ENCODE data around the gene CYP4F11. TPM values are rescaled to one million over a fixed set of nuclear protein-coding genes. Genes with fewer than 3 reads are reported as not detected.

The CYP4F11 gene
- total RNA-seq, 6 donors from 2014 or later: 0.26 to 3.1 (median 2.1) TPM; not detected in 1

DNA sequence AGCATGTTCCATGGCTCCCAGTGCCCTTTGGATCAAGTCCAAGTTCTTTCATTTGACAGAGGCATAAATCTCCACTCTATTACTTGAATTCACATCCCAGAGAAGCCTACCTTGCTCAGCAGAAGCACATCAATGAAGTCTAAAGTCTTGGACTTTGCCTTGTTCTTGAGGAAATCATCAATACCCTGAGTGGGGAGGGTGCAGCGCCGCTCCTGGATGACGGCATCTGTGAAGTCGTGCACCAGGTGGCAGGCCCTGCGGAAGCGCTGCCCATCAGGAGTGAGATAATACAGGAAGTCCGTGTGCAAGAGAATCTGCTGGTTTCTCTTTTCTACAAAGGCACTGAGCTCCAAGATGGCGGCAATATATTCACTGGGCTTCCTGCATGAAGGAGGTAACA lies 10.6 kb downstream of the CYP4F11 start:
- no peaks in the 10 kb centered on the region for H3K9me3 ChIP-seq
- 78 to 86% methylated on average over 8 of the region's 8 CpGs for WGBS, 2 donors
- H3K27me3 ChIP-seq: no peaks in the 10 kb centered on the region
- no peaks in the 10 kb centered on the region for H3K36me3 ChIP-seq
- ATAC-seq (ENCODE audit: low FRiP score in 2 of 2) (no peak), DNase-seq (no peak)
- TF ChIP-seq EP300 (IDR thresholded peaks at IDR 0.05) (no peak), POLR2AphosphoS5 (IDR thresholded peaks at IDR 0.05) (no peak), POLR2A (IDR thresholded peaks at IDR 0.05) (no peak)
- TF ChIP-seq, protein P1, sequence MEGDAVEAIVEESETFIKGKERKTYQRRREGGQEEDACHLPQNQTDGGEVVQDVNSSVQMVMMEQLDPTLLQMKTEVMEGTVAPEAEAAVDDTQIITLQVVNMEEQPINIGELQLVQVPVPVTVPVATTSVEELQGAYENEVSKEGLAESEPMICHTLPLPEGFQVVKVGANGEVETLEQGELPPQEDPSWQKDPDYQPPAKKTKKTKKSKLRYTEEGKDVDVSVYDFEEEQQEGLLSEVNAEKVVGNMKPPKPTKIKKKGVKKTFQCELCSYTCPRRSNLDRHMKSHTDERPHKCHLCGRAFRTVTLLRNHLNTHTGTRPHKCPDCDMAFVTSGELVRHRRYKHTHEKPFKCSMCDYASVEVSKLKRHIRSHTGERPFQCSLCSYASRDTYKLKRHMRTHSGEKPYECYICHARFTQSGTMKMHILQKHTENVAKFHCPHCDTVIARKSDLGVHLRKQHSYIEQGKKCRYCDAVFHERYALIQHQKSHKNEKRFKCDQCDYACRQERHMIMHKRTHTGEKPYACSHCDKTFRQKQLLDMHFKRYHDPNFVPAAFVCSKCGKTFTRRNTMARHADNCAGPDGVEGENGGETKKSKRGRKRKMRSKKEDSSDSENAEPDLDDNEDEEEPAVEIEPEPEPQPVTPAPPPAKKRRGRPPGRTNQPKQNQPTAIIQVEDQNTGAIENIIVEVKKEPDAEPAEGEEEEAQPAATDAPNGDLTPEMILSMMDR (IDR thresholded peaks at IDR 0.05): no peak
- H3K27ac ChIP-seq: no peak overlapping the region
- no peaks in the 10 kb centered on the region for H3K4me1 ChIP-seq
- no peak overlapping the region for H3K4me3 ChIP-seq

DNA sequence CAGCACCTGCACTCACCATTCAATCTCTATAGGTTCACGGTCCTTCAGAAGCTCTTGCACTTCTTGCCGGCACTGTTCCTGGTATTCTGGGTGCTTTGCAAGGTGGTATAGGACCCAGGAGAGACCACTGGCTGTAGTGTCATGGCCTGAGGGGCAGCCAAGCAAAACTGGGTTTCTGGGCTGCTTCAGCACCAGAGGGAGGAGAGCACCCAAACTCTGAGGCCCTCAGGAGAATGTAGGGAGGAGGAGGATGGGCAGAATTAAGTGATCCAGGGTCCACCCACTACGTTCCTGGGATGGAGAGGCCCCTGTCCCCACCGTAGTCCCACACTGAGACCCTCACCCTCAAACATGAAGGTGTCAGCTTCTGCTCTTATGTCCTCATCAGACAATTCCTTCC lies 12.3 kb downstream of the CYP4F11 start:
- WGBS, 2 donors: 50 to 77% methylated on average over 4 of the region's 4 CpGs
- Histone ChIP-seq H3K4me1 (no peaks in the 10 kb centered on the region), H3K9me3 (no peaks in the 10 kb centered on the region), H3K4me3 (no peak overlapping the region), H3K36me3 (no peaks in the 10 kb centered on the region), H3K27ac (no peak overlapping the region), H3K27me3 (no peaks in the 10 kb centered on the region)
- TF ChIP-seq POLR2A (IDR thresholded peaks at IDR 0.05) (no peak), EP300 (IDR thresholded peaks at IDR 0.05) (no peak), POLR2AphosphoS5 (IDR thresholded peaks at IDR 0.05) (no peak)
- TF ChIP-seq, protein P1 (IDR thresholded peaks at IDR 0.05): no peak
- DNase-seq: no peak
- ATAC-seq (ENCODE audit: low FRiP score in 2 of 2): no peak

DNA sequence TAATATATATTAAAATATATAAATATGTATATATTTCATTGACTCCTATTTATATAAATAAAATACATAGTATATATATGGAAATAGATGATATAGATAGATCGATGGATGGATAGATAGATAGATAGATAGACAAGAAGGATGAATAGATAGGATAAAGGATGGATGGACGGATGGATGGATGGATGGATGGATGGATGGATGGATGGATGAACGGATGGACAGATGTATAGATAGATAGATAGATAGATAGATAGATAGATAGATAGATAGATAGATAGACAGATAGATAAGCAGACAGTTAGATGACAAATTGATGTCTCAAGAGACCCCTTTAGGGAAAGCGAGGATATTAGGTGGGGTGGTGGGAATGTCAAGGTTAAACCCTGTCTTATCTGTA lies 15.1 kb downstream of the CYP4F11 start:
- DNase-seq (no peak), ATAC-seq (ENCODE audit: low FRiP score in 2 of 2) (no peak)
- Histone ChIP-seq H3K4me3 (no peak overlapping the region), H3K9me3 (peaks cover 0 to 14% (median 12%) of the 10 kb centered on the region in 4 donors), H3K36me3 (no peaks in the 10 kb centered on the region), H3K4me1 (no peaks in the 10 kb centered on the region), H3K27me3 (no peaks in the 10 kb centered on the region), H3K27ac (no peak overlapping the region)
- 75 to 85% methylated on average over 4 of the region's 4 CpGs for WGBS, 2 donors
- TF ChIP-seq POLR2AphosphoS5 (IDR thresholded peaks at IDR 0.05): no peak
- TF ChIP-seq POLR2A (IDR thresholded peaks at IDR 0.05): no peak
- no peak for TF ChIP-seq EP300 (IDR thresholded peaks at IDR 0.05)
- TF ChIP-seq, protein P1 (IDR thresholded peaks at IDR 0.05): no peak

DNA sequence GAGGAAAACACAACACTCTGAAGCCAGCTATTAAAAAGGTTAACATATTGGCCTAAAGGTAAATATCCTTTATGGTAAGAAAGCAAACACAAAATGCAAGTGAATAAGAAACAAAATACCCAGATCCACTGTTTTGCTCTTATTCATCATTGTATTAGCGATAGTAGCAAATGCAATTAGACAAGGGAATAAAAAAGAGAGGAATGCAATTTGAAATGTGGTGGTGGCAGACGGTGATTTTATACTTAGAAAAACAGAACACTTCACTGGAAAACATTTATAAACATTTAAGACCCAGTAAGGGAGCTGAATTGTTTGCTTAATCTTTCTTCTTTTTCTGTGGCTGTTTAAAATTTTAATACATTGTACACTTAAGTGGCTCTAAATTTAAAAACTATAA lies 19.2 kb downstream of the CYP4F11 start:
- Histone ChIP-seq H3K4me3 (no peak overlapping the region), H3K27ac (no peak overlapping the region), H3K9me3 (peaks cover 0 to 14% (median 12%) of the 10 kb centered on the region in 4 donors), H3K36me3 (no peaks in the 10 kb centered on the region), H3K4me1 (peaks cover 0 to 6% (median 0%) of the 10 kb centered on the region in 4 donors), H3K27me3 (peaks cover 0 to 8% (median 4%) of the 10 kb centered on the region in 4 donors)
- TF ChIP-seq POLR2A (IDR thresholded peaks at IDR 0.05) (no peak), EP300 (IDR thresholded peaks at IDR 0.05) (no peak), POLR2AphosphoS5 (IDR thresholded peaks at IDR 0.05) (no peak)
- TF ChIP-seq, protein P1 (IDR thresholded peaks at IDR 0.05): no peak
- DNase-seq: no peak
- ATAC-seq (ENCODE audit: low FRiP score in 2 of 2): no peak
- 87 to 88% methylated on average over 2 of the region's 2 CpGs for WGBS, 2 donors

DNA sequence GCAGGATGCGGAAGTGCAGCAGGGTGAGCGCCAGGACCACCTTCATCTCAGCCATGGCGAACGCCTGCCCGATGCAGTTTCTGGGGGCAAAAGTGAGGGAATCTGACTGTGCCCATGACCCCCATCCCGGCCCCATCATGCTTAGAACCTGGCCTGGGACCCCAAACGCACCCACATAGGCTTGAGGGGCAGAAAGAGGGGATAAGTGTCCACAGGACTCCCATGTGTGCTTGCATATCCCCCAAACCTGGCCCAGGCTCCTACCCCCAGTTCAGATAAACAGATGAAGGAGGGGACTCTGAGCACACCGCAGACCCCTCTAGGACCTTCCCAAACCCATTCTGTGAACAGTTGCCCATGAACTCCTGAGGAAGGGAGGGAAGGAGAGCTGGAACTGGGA lies 20.5 kb downstream of the CYP4F11 start:
- Histone ChIP-seq H3K36me3 (no peaks in the 10 kb centered on the region), H3K27ac (no peak overlapping the region), H3K9me3 (peaks cover 0 to 14% (median 12%) of the 10 kb centered on the region in 4 donors), H3K27me3 (peaks cover 0 to 8% (median 4%) of the 10 kb centered on the region in 4 donors), H3K4me1 (peaks cover 0 to 6% (median 0%) of the 10 kb centered on the region in 4 donors), H3K4me3 (no peak overlapping the region)
- TF ChIP-seq EP300 (IDR thresholded peaks at IDR 0.05): no peak
- 88 to 92% methylated on average over 8 of the region's 8 CpGs for WGBS, 2 donors
- no peak for DNase-seq
- ATAC-seq (ENCODE audit: low FRiP score in 2 of 2): no peak

All from upper lobe of left lung (tissue), 6 donors.